Lung (tissue), 12 donors: ENCODE measurements around the gene VPS33B. TPM values are rescaled to one million over a fixed set of nuclear protein-coding genes. Genes with fewer than 3 reads are reported as not detected.
"Not testable (repeated sequence)": the region's sequence is repeated elsewhere in the genome, so short reads cannot be mapped to it uniquely, and the experiment has no call there.

Source experiments
- ATAC-seq: fragments of 200-7000 bp; cut with Tn5 transposase; one replicate; pipeline ENCODE4 v1.9.1; 2020; ENCODE audit warnings: moderate number of reproducible peaks; ENCODE audit not compliant: insufficient read depth, low FRiP score
- DNase-seq, 3 donors: peaks; one replicate each; pipeline ENCODE4 v3.0.0-alpha.2; 2013 to 2017
- H3K27ac ChIP-seq, 2 donors: one replicate each; pipeline ENCODE4 v1.5.1; 2013; ENCODE audit warnings: mild to moderate bottlenecking in 2 of 2, moderate library complexity in 2 of 2, control low read depth in 1 of 2, inconsistent platforms in 1 of 2, low read depth in 1 of 2, low read length in 1 of 2
- H3K27me3 ChIP-seq, 3 donors: one replicate each; pipeline ENCODE4 v1.5.1; 2013; ENCODE audit warnings: low read length in 2 of 3; ENCODE audit not compliant: control insufficient read depth in 3 of 3, insufficient read depth in 3 of 3
- H3K36me3 ChIP-seq, 4 donors: one replicate each; pipeline ENCODE4 v1.5.1; 2013; ENCODE audit warnings: low read length in 4 of 4, mild to moderate bottlenecking in 1 of 4, moderate library complexity in 1 of 4; ENCODE audit not compliant: control insufficient read depth in 4 of 4, insufficient read depth in 4 of 4
- H3K4me1 ChIP-seq, 5 donors: one replicate each; pipeline ENCODE4 v1.5.1; 2013; ENCODE audit warnings: low read length in 5 of 5, mild to moderate bottlenecking in 2 of 5, moderate library complexity in 1 of 5; ENCODE audit not compliant: control insufficient read depth in 5 of 5, insufficient read depth in 5 of 5
- H3K4me3 ChIP-seq: one replicate; pipeline ENCODE4 v1.5.1; 2013; ENCODE audit warnings: mild to moderate bottlenecking, control low read depth, moderate library complexity
- H3K9ac ChIP-seq, 2 donors: one replicate each; pipeline ENCODE4 v1.5.1; 2013; ENCODE audit warnings: low read length in 2 of 2, control low read depth in 1 of 2; ENCODE audit not compliant: insufficient read depth in 1 of 2
- H3K9me3 ChIP-seq, 4 donors: one replicate each; pipeline ENCODE4 v1.5.1; 2013; ENCODE audit warnings: low read length in 3 of 4, mild to moderate bottlenecking in 1 of 4, moderate library complexity in 1 of 4; ENCODE audit not compliant: control insufficient read depth in 4 of 4, insufficient read depth in 3 of 4
- CTCF ChIP-seq: IDR thresholded peaks from 2 replicates; pipeline ENCODE4 v1.5.1; 2012; ENCODE audit warnings: mild to moderate bottlenecking; ENCODE audit errors: control extremely low read depth, extremely low read depth
- WGBS, 2 donors: extraction: QIAGEN DNeasy Blood & Tissue Kit; methylation state at CpG; one replicate each; pipeline ENCODE4 v1.1.7; 2013; 5-methylcytosine and 5-hydroxymethylcytosine counted together
- polyA plus RNA-seq, 2 donors: library from polyadenylated mRNA; stranded (reverse); fragments of 200-250 nt; gene quantifications; one replicate each; pipeline ENCODE4 v1.2.1, GENCODE V29; 2013
- total RNA-seq, 2 donors: library from RNA; depleted of rRNA in 1 of 2; stranded (reverse); fragments of >200 nt in 1 of 2; gene quantifications; one replicate each; pipeline ENCODE4 v1.2.1, GENCODE V29; 2014 to 2021
- donor health status: control.
- donor health status: control.
- donor health status: Bipolar disorder and iron deficiency.
- donor health status: healthy.
- donor health status: DM: yes; HTN: yes; CAD: no.

The VPS33B gene
- total and polyA plus RNA-seq, 4 donors: 6.5 to 20.7 (median 12.8) TPM

- no peaks in the 10 kb centered on the region for H3K27me3 ChIP-seq
- no peaks in the 10 kb centered on the region for H3K36me3 ChIP-seq
- ATAC-seq (no peak), DNase-seq (peak in 1 of 3 donors; percentile 12)
- H3K27ac ChIP-seq: no peak overlapping the region
- TF ChIP-seq CTCF: no peak
- H3K4me1 ChIP-seq: no peaks in the 10 kb centered on the region
- no peak overlapping the region for H3K4me3 ChIP-seq
- no peaks in the 10 kb centered on the region for H3K9me3 ChIP-seq
- WGBS, 2 donors: 5 to 22% methylated on average over 3 of the region's 4 CpGs
- no peak overlapping the region for H3K9ac ChIP-seq
These were observed 25.3 kb upstream of the VPS33B start for GRCh38 chr15:91047545-91048199.

GRCh38 chr15:91046056-91046455 lies 23.7 kb upstream of the VPS33B start:
- not testable (repeated sequence) for ATAC-seq, H3K27ac ChIP-seq, H3K4me3 ChIP-seq, DNase-seq, H3K36me3 ChIP-seq, H3K4me1 ChIP-seq, H3K9ac ChIP-seq, H3K9me3 ChIP-seq, H3K27me3 ChIP-seq

- H3K9ac ChIP-seq: no peak overlapping the region
- DNase-seq (no peak), ATAC-seq (no peak)
- H3K4me1 ChIP-seq: peaks cover 0 to 2% (median 0%) of the 10 kb centered on the region in 5 donors
- no peak overlapping the region for H3K27ac ChIP-seq
- no peaks in the 10 kb centered on the region for H3K27me3 ChIP-seq
- H3K4me3 ChIP-seq: no peak overlapping the region
- H3K36me3 ChIP-seq: no peaks in the 10 kb centered on the region
- 63 to 78% methylated on average over 3 of the region's 3 CpGs for WGBS, 2 donors
- TF ChIP-seq CTCF: no peak
- H3K9me3 ChIP-seq: no peaks in the 10 kb centered on the region
These were observed 22.7 kb upstream of the VPS33B start for GRCh38 chr15:91045065-91045464.

- Histone ChIP-seq H3K9ac (no peak overlapping the region), H3K4me3 (no peak overlapping the region), H3K27me3 (peaks cover 0 to 3% (median 0%) of the 10 kb centered on the region in 3 donors), H3K36me3 (no peaks in the 10 kb centered on the region), H3K27ac (no peak overlapping the region), H3K4me1 (peaks cover 0 to 2% (median 0%) of the 10 kb centered on the region in 5 donors), H3K9me3 (no peaks in the 10 kb centered on the region)
- no peak for DNase-seq
- WGBS, 2 donors: 84 to 86% methylated on average over 11 of the region's 11 CpGs
- no peak for ATAC-seq
- no peak for TF ChIP-seq CTCF
These were observed 20.9 kb upstream of the VPS33B start for GRCh38 chr15:91043202-91043874.
